HL-60 (cell line): Measurements from ENCODE around the gene SETBP1.

Source experiments
- CTCF ChIP-seq: IDR thresholded peaks from one replicate; pipeline ENCODE4 v1.5.1; 2011; ENCODE audit warnings: low read length, control low read depth, inconsistent platforms; ENCODE audit not compliant: insufficient read depth
- GABPA ChIP-seq: IDR thresholded peaks from 2 replicates; pipeline ENCODE4 v1.6.1; 2012; ENCODE audit warnings: low read depth
- POLR2AphosphoS5 ChIP-seq: IDR thresholded peaks from 2 replicates; pipeline ENCODE4 v1.6.1; 2012; ENCODE audit warnings: low read depth
- REST ChIP-seq: IDR thresholded peaks from 2 replicates; pipeline ENCODE4 v1.6.1; 2012; ENCODE audit warnings: low read depth; ENCODE audit not compliant: insufficient replicate concordance
- SPI1 ChIP-seq: IDR thresholded peaks from 2 replicates; pipeline ENCODE4 v1.6.1; 2012; ENCODE audit warnings: low read depth, mild to moderate bottlenecking, borderline replicate concordance

- TF ChIP-seq CTCF (no peak), POLR2AphosphoS5 (no peak), REST (no peak), GABPA (no peak), SPI1 (no peak)
Observed at GRCh38 chr18:44637210-44638033, 43.3 kb upstream of the SETBP1 start.
